NB4 (cell line): ENCODE data around the gene PPP2R5D.
A peak's percentile ranks its signal among the peaks of the same experiment; 100 is the strongest.

Experiments
- DNase-seq: peaks from one replicate; pipeline ENCODE4 v3.0.0; 2010; ENCODE audit warnings: low read depth
- H3K4me3 ChIP-seq: one replicate; pipeline ENCODE4 v1.5.1; 2011; ENCODE audit warnings: mild to moderate bottlenecking, low read depth, low read length, moderate library complexity
- CTCF ChIP-seq: IDR thresholded peaks from one replicate; pipeline ENCODE4 v1.5.1; 2012; ENCODE audit warnings: low read depth, low read length
- MAX ChIP-seq: IDR thresholded peaks from 2 replicates; pipeline ENCODE4 v1.6.1; 2011; ENCODE audit warnings: low read depth, low read length
- MYC ChIP-seq: IDR thresholded peaks from 2 replicates; pipeline ENCODE4 v1.6.1; 2011; ENCODE audit warnings: low read depth, low read length
- POLR2A ChIP-seq: IDR thresholded peaks from 2 replicates; pipeline ENCODE4 v1.6.1; 2011; ENCODE audit warnings: mild to moderate bottlenecking; ENCODE audit not compliant: insufficient read length; ENCODE audit errors: extremely low read depth

The PPP2R5D gene

GRCh38 chr6:43020052-43020705 is 35.8 kb downstream of the PPP2R5D start:
- no peak for TF ChIP-seq CTCF
- no peak for TF ChIP-seq POLR2A
- no peak for DNase-seq
- no peak overlapping the region for H3K4me3 ChIP-seq

- DNase-seq = peak; percentile 44
- TF ChIP-seq CTCF (no peak), MAX (no peak), MYC (no peak), POLR2A (no peak)
- peak overlapping the region; percentile 98 for H3K4me3 ChIP-seq
These were observed 36.5 kb downstream of the PPP2R5D start for GRCh38 chr6:43020847-43021246.

- TF ChIP-seq CTCF = no peak
- peak; percentile 36; the same call in 1 of the 2 replicates for TF ChIP-seq MYC
- TF ChIP-seq MAX = peak; percentile 25; the same call in 1 of the 2 replicates
- TF ChIP-seq POLR2A = no peak
- DNase-seq = peak; percentile 87
- peak within 1 kb of the TSS; percentile 98 for H3K4me3 ChIP-seq
These were observed 37.1 kb downstream of the PPP2R5D start, which contains the start of gene RRP36 for GRCh38 chr6:43021270-43022047. RRP36 (plus strand) TSS chr6:43021623; CDS start chr6:43021655, 32 bp downstream.

- H3K4me3 ChIP-seq = no peak overlapping the region
- no peak for DNase-seq
- TF ChIP-seq CTCF (no peak), POLR2A (no peak), MYC (no peak), MAX (no peak)
These were observed 40.1 kb downstream of the PPP2R5D start for GRCh38 chr6:43024436-43024835.

GRCh38 chr6:43026365-43026764 is 42.0 kb downstream of the PPP2R5D start:
- DNase-seq = no peak
- TF ChIP-seq CTCF (no peak), MAX (no peak), MYC (no peak), POLR2A (no peak)
- H3K4me3 ChIP-seq = no peak overlapping the region
